Measurements from ENCODE around the gene FOXN3.

Gene FOXN3

DNA sequence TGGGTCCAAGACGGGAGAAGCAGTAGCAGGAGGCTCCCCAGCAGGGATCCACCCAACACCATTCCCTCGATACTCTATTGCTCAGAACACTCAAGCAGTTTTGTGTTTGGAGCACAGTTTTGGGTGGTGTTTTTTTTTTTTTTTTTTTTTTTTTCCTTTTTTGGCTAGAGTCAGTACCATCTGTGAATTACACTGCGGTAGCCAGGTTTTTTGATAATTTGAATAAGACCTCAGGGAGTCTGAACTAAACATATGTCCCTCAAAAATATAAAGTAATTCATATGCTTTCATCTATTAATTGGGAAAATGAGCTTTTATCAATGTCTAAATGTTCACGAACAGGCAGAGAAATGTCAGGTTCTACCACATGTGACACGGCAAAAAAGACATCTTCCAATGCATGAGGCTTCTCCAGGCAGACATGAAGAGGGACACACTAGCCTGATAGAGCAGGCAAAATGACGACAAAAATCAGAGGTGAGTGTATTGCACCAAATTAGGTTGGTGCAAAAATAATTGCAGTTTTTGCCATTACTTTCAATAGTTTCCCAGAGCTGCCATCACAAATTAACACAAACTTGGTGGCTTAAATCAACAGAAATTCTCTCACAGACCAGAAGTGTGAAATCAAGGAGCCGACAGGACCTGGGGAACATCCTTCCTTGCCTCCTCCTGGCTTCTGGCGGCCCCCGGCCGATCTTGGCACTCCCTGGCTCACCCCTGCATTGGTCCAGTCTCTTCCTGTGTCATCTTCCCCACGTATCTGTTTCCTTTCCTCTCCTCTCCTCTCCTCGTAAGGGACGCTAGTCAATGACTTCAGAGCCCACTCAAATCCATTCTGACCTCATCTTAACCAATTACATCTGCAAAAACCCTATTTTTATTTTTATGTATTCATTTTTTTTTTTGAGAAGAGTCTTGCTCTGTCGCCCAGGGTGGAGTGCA lies 33.9 kb downstream of the FOXN3 start:
- DNase-seq (ENCODE audit: low spot score), result no peak

DNA sequence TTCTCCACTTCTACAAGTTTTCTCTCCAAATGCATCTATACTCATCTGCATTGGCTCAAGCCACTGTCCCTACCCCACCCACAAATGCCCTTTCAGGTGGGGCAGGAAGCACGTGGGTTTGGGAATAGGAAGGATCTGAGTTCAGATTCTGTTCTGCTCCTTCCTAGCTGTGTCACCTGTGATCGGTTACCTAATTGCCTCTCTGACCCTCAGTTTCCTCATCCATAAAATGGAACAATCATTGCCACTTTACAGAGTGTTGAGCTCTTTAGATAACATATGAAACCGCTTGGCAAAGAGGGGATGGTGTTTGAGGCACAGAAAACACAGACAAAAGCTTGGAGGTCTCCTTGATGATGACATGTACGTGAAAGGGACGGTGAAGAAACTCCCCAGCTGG lies 34.5 kb downstream of the FOXN3 start:
- no peak for DNase-seq (ENCODE audit: low spot score)

DNA sequence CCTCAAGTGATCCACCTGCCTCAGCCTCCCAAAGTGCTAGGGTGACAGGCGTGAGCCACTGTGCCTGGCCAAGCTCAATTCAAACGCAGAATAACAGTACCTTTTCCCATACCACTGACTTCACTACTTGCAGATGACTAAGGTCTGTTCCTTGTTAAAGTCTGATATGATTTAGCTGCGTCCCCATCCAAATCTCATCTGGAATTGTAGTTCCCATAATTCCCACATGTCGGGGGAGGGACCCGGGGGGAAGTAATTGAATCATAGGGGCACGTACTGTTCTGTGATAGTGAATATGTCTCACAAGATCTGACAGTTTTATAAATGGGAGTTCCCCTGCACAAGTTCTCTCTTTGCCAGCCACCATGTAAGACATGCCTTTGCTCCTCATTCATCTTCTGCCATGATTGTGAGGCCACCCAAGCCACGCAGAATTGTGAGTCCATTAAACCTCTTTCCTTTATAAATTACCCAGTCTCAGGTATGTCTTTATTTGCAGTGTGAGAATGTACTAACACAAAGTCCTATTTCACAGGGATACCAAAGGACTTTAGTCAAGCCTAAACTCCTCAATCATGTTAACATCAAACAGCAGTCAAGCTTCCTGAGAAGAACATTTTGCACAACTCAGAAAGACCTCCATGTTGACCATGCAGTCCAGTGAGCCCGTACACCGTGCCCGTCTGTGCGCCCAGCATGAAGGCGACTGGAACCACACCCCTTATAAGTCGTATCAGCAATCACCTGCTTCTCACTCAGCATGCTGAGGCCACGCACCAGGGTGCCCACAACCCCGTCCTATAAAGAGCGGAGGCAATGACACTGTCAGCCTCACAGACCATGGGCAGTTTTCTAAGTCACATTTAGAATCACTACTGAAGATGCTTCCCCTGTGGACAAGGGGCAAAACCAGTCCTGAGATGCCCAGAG lies 36.9 kb downstream of the FOXN3 start:
- DNase-seq (ENCODE audit: low spot score), result no peak

DNA sequence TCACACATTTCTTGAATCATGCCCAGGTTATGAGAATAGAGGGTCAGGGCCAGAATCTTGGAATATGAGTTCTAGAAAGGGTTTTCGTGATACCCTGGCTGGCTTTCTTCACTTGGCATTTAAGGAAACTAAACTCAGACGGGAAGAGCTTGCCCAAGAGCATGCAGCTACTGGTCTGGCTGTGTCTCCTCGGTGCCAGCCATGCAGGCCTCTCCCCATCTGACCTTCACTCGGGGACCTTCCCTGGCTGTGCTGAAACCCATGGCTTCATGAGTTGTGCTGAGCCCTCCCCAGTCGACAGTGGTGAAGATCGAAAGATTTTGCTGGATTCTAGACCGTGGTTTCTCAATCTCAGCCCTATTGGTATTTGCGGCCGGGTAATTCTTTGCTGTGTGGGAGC lies 38.0 kb downstream of the FOXN3 start:
- DNase-seq (ENCODE audit: low spot score), result no peak

DNA sequence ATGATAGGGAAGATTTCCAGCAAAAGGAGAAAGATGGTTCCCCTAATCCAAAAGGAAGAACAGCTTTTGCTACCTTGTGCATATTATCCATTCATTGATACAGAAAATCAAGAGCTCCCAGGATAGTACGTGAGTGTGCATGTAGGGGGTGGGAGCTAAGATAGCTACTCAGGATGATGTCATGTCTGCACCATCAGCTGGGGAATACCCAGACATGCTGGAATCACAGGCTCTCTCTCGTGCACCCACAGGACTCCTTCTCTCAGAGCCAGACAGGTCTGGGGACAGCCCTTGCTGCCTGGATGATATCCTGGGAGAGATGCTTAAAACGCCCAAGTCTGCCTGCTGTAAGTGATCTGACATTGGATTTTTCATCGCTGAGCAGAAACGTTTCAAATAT lies 38.9 kb downstream of the FOXN3 start:
- DNase-seq (ENCODE audit: low spot score), result no peak

DNA sequence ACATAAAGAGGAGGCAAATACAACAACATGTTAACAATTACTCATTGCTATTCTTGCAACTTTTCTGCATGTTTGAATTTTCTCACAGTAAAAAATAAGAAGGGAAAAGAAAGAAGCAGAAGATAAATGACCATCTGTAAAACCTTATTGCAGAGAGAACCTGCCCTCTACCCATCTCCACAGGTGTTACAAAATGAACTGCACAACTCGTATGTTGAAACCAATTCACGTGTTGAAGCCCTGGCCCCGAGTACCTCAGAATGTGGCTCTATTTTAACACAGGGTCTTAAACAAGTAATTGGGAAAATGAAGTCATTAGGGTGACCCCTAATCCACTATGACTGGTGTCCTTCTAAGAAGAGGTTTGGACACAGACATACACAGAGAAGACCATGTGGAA lies 39.5 kb downstream of the FOXN3 start:
- no peak for DNase-seq (ENCODE audit: low spot score)

DNA sequence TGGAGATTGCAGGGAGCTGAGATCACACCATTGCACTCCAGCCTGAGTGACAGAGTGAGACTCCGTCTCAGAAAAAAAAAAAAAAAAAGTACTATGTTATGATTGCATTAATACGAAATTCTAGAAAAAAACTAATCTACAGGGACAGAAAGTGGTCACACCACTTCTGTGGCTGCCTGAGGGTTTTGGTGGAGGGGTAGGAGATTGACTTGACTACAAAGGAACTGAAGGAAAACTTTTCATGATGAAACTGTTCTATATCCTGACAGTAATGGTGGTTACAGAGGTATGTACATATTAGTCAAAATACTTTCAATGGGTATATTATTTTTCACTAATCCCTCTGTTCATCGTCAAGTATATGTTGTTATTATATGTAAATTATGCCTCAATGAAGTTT lies 42.1 kb downstream of the FOXN3 start:
- DNase-seq (ENCODE audit: low spot score), result no peak

DNA sequence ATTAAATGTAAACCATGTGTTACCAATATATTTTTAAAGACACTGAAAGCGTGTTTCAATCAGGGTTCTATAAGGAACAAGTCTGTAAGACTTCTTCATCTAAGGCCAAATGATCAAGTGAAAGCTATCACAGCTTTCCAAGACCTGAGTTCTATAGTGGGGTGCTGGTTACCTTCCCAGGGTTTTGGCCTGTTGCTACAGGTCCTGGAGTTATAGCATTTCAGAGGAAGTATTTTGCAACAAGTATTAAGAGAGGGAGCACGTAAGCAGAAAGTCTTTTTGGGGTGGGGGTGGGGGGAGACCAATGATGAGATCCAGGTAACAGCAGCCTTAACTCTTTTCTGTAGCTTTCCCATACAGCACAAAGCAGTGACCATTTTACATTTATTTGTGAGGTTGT lies 43.8 kb downstream of the FOXN3 start:
- no peak for DNase-seq (ENCODE audit: low spot score)

DNA sequence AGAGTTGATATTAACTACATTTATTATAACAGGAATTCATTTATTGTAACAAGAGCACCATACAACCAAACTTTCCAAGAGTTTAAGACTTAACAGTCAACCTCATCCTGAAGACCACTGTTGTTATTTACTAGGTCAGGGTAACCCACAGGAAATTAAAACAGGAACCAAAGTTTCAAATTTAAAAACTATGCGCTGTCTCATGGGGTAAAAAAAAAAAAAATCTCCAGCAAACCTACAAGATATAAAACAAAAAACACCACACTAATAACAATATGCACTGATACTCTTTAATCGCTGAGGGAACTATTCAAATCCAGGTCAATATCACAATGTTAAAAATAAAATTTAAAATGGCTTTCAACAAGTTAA lies 44.5 kb downstream of the FOXN3 start:
- no peak for DNase-seq (ENCODE audit: low spot score)

DNA sequence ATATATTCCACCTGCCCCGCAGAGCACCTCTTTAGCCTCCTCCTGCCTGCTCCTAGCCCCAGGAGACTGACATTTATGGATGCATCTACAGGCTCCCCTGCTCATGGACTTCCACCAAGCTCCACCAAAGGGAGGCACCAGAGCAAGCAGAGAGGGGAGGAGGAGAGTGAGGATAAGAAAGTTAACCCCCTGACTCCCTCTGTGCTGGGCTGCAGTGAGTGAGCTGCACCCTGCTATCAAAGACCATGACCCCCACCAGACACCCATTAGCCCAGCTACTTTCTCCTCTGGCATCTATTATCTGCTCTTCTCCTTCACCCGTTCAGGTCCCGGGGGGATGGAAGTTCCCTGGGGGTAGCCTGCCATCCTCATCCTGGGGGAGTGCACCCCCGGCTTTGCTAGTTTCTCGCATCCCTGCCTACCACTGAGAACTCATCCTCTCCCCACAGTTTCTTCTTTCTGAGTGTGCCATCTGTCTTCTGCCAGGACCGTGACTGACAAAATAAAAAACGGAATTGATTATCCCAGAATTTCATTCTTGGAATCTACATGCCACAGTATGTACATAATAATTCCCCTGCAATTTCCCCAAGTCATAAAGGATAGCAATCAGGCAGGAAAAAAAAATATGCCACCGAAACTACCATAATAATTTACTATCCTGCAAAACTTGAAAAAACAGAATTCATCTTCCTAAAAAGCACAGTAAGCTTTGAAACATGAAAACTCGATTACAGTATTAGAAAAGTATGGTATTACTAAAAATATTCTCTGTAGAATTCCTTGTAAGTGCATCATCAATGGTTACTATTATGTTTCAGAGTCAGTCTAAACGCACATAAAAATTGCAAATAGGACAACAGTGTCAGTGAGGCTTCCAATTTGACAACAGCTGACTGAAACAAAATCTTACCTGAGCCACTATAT lies 45.2 kb downstream of the FOXN3 start:
- no peak for DNase-seq (ENCODE audit: low spot score)

DNA sequence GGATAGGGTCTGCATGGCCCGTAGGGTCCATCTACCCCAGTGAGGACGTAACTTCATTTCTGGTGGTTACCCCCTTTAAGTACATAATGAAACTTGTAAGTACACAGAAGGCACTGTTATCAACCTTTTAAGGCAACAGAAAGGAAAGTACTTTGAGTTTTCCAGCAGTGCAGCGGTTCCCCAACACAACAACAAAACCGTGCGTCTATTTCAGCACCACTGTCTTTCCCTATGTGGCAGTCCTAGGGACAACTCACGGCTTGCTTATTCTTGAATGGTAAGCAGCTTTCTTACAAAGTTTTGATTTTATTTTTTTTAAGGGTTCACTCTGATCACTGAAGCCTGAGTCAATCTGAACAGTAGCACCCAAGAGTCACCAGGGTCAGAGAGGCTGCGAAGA lies 46.3 kb downstream of the FOXN3 start:
- DNase-seq (ENCODE audit: low spot score), result no peak

DNA sequence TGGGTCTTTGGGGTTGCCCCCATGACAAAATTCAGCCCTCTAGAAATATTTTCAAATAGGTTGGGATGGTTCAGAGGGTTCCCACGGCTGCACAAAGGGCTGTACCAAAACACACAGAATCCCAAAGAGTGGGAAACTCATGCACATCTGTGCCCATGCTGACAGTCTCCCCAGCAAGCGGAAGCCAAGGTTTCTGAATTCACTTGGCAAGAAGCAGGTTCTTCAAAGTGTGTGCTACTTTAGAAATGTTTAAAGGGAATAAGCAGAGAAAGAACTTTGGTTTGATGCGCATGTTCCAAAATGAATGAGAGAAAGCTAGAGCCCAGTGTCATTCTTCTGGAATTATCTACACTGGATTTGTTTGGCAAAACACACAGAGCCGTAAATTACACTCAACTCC lies 46.7 kb downstream of the FOXN3 start:
- no peak for DNase-seq (ENCODE audit: low spot score)

DNA sequence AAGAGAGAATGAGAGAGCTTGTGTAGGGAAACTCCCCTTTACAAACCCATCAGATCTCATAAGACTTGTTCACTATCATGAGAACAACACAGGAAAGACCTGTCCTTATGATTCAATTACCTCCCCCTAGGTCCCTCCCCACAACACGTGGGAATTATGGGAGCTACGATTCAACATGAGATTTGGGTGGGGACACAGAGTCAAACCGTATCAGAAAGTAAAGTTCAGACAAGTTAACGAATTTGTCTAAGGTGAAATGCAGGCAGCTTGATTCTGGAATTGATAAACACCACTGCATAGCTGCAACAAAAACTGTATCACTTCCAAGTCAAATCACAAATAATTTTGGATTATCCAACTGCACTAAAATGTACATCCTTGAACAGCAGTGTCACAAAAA lies 47.4 kb downstream of the FOXN3 start:
- no peak for DNase-seq (ENCODE audit: low spot score)

DNA sequence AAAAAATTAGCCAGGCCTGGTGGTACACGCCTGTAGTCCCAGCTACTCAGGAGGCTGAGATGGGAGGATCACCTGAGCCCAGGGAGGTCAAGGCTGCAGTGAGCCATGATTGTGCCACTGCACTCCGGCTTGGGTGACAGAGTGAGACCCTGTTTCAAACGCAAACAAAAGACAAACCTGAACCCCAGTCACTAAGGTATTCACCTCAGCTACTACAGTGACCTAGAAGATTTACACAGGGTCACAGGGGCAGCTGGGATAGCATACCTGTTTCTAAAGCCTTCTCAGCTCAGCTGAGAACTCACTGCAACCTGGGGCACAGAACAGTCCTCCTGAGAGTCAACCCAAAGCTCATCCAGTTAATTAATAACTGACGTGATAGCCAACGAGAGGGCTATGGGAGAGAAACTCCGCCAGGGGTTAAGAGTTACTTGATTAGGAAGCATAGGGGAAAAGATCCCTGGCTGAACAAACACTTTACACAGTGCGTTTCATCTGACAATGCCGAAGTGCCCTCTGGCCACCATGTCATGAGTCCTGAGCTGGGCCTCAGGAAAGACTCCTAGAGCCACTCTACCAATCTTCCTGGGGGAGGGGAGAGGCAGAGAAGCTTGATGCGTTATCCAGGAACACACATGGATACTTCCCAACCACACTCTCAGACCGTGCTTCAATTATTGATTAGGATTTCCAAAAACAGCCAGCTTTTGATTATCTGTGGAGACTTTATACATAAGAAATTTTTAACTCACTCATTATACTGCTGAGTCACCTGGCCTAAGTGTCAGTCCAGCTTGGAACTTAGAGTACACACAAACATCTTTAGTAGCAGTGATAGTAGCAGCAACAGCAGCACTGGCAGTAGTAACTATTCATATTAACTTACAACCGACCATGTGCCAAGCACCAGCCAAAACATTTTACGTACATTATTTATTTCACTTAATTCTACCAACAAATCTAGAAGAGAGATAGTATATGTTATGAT lies 48.2 kb downstream of the FOXN3 start:
- DNase-seq (ENCODE audit: low spot score), result no peak

DNA sequence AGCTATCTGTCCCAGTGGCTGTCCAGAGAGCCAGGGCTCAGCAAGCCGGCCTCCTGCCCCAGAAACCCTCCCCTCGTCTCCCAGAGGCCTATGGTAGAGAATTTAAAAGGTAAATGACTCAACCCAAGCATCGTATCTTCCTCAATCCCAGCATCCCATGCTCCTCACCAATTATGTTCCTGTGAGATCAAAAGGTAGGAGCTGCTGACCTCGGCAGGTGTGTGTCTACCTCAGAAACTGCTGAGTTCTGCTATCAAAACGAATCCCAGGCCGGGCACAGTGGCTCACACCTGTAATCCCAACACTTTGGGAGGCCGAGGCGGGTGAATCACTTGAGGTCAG lies 49.3 kb downstream of the FOXN3 start:
- DNase-seq (ENCODE audit: low spot score), result no peak

DNA sequence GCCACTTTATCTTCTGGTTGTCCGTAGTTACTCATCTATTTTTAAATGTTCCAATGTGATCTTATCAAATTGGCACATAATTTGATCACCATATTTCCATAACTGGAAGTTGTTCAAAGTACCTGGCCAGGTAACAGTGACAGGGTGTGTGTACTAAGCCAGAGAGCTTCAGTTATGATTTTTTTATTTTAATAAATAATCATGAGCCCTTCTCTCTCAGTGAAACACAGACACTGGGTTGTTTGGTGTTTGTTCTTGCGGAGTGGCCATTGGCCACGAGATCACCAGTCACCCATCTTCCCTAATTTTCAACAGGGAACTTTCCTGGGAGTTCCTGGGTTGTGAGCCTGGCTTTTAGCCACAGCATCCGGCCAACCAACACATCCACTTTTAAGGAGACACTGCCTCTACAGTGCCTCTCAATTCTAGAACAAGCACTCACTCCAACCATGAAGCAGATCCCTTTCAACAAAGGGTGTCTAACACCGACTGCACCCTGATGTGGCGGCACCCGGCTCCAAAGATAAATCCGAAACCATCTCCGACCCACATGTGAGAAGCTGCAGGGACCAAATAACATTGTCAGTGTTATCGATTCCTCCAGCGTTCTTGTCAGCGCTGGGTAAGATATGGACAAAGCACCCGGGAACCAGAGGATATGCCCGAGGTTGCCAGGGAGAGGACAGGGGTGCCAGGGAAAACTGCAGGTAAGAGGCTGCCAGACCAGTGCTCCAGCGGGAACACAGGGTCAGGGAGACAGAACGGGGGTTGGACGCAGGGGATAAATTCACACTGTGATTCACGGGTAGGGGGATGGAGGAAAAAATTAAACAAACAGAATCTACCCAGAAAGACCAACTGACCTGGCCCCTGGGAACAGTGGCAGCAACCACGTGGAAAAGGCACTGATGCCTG lies 49.9 kb downstream of the FOXN3 start:
- DNase-seq (ENCODE audit: low spot score), result no peak

DNA sequence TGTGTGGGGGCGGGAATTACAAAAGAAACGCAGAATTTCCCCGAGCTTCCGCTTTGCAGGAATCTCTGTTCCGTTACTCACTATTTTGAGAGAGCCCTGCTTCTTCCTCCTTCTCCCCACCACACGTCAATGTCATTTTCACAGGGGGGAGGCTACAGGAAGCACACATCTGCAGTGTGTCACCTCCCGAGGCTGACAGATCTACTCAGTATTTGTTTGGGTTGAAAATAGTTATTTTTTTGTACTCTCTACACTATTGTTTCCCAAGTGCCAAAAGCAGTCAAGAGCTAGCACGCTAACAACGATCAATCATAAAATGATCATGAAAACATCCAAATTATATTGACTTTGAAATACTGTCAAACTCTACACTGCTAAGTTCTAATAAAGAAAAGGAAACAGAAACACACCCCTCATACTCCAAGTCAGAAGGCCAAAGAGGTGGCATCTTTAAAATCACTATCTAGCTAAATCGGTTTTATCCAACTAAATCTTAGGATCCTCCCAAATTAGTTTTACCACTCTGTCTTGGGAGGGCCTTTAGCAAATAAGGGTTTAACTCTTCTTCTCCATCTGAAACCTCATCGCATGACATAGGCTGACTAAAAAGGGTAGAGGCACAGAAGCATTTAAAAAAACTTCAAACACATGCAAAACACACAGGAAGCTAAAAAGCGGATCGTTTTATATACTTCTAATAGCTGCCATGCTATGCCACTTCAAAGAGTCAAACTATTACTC lies 51.8 kb downstream of the FOXN3 start:
- DNase-seq (ENCODE audit: low spot score), result peak; percentile 67

DNA sequence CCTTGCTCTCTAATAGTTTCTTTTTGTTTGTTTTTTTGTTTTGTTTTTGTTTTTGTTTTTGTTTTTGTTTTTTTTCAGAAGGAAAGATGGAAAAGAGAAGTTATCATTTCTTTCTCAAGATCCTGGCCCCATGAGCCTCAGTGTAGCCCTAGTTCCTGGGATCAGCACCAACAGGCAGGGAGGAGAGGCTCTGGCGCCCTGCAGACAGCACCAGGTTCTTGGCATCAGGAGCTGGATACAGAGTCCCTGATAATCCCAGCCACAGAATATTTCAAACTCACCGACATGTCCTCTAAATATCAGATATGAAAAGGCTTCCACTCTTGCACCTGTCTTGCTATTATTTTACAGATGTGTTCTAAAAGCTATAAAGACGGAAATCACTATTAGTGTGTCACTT lies 52.7 kb downstream of the FOXN3 start:
- DNase-seq (ENCODE audit: low spot score), result no peak

DNA sequence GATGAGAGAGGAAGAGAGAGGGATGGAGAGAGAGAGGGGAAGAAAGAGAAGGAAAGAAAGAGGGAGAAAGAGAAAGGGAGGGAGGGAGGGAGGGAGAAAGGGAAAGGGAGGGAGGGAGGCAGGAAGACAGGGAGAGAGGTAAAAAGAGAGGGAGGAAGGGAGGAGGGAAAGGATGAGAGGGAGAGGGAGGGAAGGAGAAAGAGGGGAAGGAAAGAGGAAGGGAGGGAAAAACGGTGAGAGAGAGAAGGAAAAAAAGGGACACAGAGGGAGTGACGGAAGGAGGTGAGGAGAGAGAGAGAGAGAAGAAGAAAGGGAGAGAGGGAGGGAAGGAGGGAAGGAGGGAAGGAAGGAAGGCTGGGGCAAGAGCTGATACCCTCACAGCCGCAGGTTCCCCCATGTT lies 56.8 kb downstream of the FOXN3 start:
- no peak for DNase-seq (ENCODE audit: low spot score)

All from CD4-positive, alpha-beta T cell treated with Interleukin-15 for 4 hours (primary cell).